ENCODE data around the gene ECM2.

The ECM2 gene

GRCh38 chr9:92463984-92464383 is 71.8 kb downstream of the ECM2 start:
- Histone ChIP-seq H3K9me3 (ENCODE audit: insufficient read depth, low read length) (no peaks in the 10 kb centered on the region), H3K27ac (ENCODE audit: low read depth, low read length) (no peak overlapping the region), H4K20me1 (ENCODE audit: low read depth, low read length) (0 out of 2 replicates have a peak, but pooled peaks cover 3% of the 10 kb centered on the region), H3K36me3 (ENCODE audit: low read length) (no peaks in the 10 kb centered on the region), H3K4me2 (ENCODE audit: low read depth, low read length, poor library complexity, severe bottlenecking) (no peak overlapping the region), H3K27me3 (ENCODE audit: low read length) (no peaks in the 10 kb centered on the region), H3F3A (ENCODE audit: insufficient read depth) (no peaks in the 10 kb centered on the region), H2AFZ (ENCODE audit: low read depth, low read length, severe bottlenecking) (no peak overlapping the region), H3K4me3 (ENCODE audit: insufficient read depth, low read length, poor library complexity, severe bottlenecking) (no peak overlapping the region), H3K9me2 (replicated peaks; ENCODE audit: insufficient read depth, low read length) (no peaks in the 10 kb centered on the region), H3K79me2 (ENCODE audit: insufficient read depth, low read length) (no peaks in the 10 kb centered on the region), H3K9ac (ENCODE audit: low read length) (no peak overlapping the region)
- TF ChIP-seq CTCF (IDR thresholded peaks at IDR 0.05; ENCODE audit: insufficient read depth, low read length, poor library complexity, severe bottlenecking), result no peak
- no peak for TF ChIP-seq EZH2phosphoT487 (conservative IDR thresholded peaks at IDR 0.05; ENCODE audit: low read length)

DNA sequence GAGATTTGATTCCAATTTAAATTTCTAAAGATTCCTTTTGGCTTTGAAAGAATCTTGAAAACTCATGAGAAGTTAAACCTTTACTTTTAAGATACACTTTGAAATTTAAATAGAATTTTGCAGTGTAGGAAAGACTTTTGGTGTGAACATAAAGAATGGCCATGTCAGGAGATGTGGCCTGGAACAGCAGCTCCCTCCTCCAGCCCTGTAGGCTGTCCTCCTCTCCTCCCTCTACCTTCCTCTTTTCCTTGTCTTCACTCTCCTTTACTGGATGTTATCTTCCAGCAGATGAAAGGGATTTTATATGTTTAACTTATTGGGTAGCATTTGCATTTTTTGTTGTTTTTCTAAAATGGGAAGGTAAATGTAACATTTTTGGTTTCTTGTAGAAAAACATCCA is 72.4 kb downstream of the ECM2 start:
- H3K36me3 ChIP-seq (ENCODE audit: low read length), result no peaks in the 10 kb centered on the region
- no peaks in the 10 kb centered on the region for H3K79me2 ChIP-seq (ENCODE audit: insufficient read depth, low read length)

GRCh38 chr9:92457576-92457975 is 78.2 kb downstream of the ECM2 start:
- Histone ChIP-seq H3K4me2 (ENCODE audit: low read depth, low read length, poor library complexity, severe bottlenecking) (no peak overlapping the region), H3K27me3 (ENCODE audit: low read length) (no peaks in the 10 kb centered on the region), H2AFZ (ENCODE audit: low read depth, low read length, severe bottlenecking) (no peak overlapping the region), H3K27ac (ENCODE audit: low read depth, low read length) (no peak overlapping the region), H3F3A (ENCODE audit: insufficient read depth) (no peaks in the 10 kb centered on the region), H3K9me3 (ENCODE audit: insufficient read depth, low read length) (no peaks in the 10 kb centered on the region), H4K20me1 (ENCODE audit: low read depth, low read length) (no peaks in the 10 kb centered on the region), H3K9me2 (replicated peaks; ENCODE audit: insufficient read depth, low read length) (no peaks in the 10 kb centered on the region), H3K79me2 (ENCODE audit: insufficient read depth, low read length) (no peaks in the 10 kb centered on the region), H3K9ac (ENCODE audit: low read length) (no peak overlapping the region), H3K4me3 (ENCODE audit: insufficient read depth, low read length, poor library complexity, severe bottlenecking) (no peak overlapping the region), H3K36me3 (ENCODE audit: low read length) (no peaks in the 10 kb centered on the region)
- TF ChIP-seq EZH2phosphoT487 (conservative IDR thresholded peaks at IDR 0.05; ENCODE audit: low read length), result no peak
- TF ChIP-seq CTCF (IDR thresholded peaks at IDR 0.05; ENCODE audit: insufficient read depth, low read length, poor library complexity, severe bottlenecking), result no peak

More for the DNA sequence above, 72.4 kb downstream of the ECM2 start:
- no peak overlapping the region for H3K4me3 ChIP-seq (ENCODE audit: insufficient read depth, low read length, poor library complexity, severe bottlenecking)
- no peaks in the 10 kb centered on the region for H3K9me3 ChIP-seq (ENCODE audit: insufficient read depth, low read length)
- no peaks in the 10 kb centered on the region for H3F3A ChIP-seq (ENCODE audit: insufficient read depth)
- H2AFZ ChIP-seq (ENCODE audit: low read depth, low read length, severe bottlenecking), result no peak overlapping the region
- no peak overlapping the region for H3K9ac ChIP-seq (ENCODE audit: low read length)
- H3K9me2 ChIP-seq (replicated peaks; ENCODE audit: insufficient read depth, low read length), result no peaks in the 10 kb centered on the region
- H3K4me2 ChIP-seq (ENCODE audit: low read depth, low read length, poor library complexity, severe bottlenecking), result no peak overlapping the region
- no peak overlapping the region for H3K27ac ChIP-seq (ENCODE audit: low read depth, low read length)
- no peak for TF ChIP-seq CTCF (IDR thresholded peaks at IDR 0.05; ENCODE audit: insufficient read depth, low read length, poor library complexity, severe bottlenecking)
- H3K27me3 ChIP-seq (ENCODE audit: low read length), result no peaks in the 10 kb centered on the region
- H4K20me1 ChIP-seq (ENCODE audit: low read depth, low read length), result 0 out of 2 replicates have a peak, but pooled peaks cover 3% of the 10 kb centered on the region

Data from SU-DHL-6 (cell line).